GM19397 (cell line): ENCODE data around the gene GDF10.

Experiments used
- ATAC-seq: cut with Tn5 transposase; IDR thresholded peaks from one replicate; pipeline ENCODE4 v1.9.1; 2021; ENCODE audit warnings: mild to moderate bottlenecking, moderate library complexity; ENCODE audit not compliant: unreplicated experiment

Gene GDF10

DNA sequence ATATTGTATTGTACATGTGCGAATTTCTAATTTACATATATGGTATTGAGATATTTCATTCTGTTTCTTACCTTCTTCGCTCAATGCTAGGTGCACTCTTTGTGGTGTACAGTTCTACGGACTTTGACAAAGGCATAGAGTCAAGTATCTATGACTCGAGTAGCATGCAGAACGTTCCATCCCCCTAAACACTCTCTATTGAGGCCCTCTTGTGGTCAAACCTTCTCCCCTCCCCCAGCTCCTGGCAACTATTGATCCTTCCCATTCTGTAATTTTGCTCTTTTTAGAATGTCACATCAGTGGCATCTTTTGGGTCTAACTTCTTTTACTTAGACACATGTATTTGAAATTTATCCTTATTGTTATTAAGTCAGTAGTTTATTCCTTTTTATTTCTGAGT lies 30.7 kb upstream of the GDF10 start:
- ATAC-seq = no peak

DNA sequence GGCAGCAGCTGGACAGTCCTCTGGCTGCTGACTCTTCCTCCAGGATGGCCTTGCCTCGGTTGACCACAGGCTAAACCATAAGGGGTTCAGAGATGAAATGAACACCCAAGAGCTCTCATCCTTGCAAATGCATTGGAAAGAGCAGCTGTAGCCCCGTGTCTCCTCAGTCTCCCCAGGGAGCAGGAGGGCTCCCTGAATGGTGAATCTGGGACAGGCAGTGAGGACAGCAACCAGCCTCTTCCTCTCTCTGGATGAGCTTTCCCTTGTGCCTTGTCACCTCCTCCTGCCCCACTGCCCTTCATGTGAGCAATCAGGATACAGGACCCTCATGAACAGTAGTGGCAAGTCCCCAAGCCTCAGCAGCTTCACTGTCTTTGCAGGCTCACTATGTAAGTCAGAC lies 23.9 kb upstream of the GDF10 start:
- ATAC-seq = no peak

DNA sequence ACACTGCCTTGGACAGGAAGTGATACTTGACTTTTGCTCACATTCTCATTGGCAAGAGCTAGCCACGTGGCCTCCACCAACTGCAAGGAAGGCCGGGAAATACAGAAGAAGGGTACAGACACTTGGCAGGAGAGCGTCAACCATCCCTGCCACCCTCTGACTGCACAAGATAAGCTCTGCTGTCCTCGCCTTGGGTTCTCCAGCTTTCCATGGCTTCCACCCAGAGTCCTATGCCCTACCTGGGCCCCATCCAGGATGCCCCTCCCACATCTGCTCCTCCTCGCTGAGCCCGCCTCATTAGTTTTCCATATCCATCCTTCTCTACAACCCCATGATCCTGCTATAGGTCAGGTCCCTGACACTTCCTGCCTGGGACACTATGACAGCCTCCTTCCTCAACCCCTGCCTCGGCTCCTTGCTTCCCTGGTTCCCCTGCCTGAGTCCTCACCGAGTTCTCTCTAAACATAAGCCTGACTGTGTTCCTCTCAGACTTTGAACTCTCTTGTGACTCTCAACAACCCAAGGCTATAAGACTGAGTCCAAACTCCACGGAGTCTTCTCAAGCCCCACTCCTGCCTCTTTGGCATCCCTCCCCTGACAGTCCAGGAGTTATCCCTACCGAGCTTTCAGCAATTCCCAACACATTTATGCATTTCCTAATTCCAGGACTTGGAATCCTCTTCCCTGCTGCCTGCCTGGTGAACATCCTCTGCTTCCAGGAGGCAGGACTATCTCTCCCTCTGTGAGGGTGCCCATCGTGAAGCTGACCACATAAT lies 23.2 kb upstream of the GDF10 start:
- ATAC-seq = no peak

DNA sequence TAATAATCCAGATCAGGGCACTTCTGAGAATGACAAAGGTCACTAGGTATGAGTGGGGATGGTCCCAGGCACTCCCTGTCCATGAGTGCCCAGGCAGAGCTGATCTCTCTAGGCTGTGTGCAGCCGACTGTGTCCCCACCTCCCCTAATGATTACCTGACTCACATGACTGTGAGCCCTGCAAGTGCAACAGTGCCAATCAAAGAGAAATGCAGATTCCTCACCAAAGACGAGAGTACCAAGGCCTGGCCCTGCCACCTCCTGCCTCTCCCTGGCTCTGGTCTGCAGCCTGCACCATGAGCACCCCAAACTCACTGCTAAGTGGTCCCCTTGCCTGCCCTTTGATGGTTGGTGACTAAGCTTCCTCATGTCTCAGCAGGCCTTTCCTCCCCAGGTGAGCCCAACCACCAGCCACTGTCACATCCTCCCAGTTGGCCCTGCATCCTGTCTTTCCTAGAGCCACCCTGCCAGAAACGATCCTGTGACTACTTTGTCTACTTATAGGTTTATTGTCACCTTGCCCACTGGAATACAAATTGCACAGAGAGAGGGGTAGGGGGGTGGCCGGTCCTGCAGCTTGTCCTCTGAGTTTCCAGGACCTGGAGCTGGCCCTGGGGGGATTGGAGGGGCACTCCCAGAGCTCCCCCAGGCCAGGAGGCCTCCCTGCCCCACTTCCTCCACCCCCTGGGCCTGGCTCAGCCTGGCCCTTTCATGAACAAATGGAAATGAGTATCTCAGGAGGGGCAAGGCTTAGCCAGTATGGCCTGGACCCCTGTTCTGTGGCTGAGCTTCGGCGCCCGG lies 22.4 kb upstream of the GDF10 start:
- no peak for ATAC-seq

DNA sequence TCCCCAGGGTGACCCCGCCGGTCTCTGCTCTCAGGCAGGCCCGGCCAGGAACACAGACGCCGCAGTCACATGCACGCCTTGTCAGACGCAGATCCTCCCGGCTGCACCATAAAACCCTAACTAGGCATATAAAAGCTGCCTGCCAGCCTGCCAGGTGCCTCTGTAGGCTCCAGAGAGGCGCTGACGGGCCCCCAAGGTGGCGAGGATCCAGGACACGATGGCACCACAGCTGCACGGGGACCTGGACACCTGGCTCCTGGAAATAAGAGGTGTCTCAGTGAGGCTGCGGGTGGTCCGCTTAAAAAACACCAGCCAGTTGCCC lies 21.9 kb upstream of the GDF10 start:
- no peak for ATAC-seq

DNA sequence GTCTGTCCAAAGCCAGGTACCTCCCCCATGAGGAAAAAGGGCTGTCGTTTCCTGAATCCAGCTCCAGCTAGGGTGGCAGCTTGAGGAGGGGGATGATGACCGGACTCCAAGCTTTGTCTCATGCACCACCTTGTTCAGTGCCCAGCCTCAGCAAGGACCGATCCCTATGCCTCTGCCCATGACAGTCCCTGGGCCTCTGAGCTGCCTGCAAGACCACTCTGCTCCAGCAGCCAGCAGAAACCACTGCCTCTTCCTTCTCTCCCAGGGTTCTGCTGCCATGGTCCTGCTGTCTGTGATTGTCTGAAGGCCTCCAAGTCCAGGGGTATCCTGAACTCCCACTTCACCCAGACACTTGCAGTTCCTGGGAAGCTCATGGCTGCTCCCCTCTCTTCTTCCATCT lies 21.3 kb upstream of the GDF10 start:
- ATAC-seq = no peak

DNA sequence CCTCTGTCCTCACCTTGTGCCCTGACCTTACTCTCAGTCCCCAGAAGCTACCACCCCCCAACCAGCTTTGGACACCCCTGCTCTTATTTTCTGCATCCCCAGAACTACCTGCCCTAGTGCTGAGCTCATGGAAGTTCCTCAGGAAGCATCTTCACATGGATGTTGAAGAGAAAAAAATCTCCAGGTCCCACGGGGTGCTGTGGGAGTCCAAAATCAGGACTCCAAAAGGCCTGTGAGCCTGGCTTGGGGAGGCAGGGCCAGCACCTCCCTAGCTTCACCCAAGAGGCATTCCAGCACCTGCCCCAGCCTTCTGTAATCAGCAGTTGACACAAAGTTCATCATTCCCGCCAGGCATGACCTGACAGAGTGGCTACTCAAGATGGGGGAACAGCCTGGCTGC lies 20.7 kb upstream of the GDF10 start:
- ATAC-seq = no peak

DNA sequence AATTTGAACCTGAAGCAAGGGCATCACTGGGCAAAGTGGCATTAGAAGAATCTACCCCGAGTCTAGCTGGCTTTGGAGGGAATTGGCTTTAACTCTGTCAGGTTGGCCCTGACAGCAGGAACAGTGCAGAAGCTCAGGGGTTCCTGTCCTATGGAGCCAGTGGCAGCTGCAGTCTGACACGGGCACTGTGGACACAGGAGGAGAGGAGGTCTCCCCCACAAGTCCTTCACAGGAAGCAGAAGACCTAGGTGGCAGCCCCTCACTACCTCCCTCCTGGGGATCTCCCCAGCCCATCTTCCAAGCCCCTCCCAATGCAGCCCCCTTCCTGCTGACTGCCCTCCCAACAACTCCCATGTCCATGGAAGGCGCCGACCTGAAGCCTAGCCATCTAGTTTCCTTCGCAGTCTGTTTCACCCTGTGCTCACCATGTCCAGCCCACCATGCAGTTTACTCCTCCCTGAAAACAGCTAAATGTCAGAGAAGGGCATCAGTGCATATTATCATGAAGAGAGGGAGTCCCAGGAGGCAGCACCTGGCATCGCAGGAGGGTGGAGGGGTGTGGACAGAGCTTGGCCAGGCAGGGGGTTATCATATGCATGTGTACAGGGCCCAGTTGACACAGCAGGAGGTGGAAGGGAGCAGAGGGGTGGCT lies 17.9 kb upstream of the GDF10 start:
- no peak for ATAC-seq

DNA sequence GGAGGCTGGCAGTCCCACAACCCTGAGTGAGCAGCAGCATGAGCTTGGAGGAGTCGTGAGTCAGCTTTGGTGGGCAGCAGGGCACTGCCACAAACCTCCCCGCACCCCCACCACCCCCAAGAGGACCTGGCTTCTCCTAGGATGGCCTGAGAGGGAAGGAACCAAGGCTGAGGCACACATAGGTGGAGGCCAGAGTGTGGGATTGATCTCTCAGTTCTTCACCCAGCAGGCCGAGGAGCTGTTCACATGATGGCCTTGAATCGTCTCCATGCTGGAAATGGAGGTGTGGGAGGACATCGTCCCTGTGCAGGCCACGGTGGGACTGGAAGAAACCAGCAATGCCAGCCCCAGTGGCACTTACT lies 17.4 kb upstream of the GDF10 start:
- no peak for ATAC-seq

DNA sequence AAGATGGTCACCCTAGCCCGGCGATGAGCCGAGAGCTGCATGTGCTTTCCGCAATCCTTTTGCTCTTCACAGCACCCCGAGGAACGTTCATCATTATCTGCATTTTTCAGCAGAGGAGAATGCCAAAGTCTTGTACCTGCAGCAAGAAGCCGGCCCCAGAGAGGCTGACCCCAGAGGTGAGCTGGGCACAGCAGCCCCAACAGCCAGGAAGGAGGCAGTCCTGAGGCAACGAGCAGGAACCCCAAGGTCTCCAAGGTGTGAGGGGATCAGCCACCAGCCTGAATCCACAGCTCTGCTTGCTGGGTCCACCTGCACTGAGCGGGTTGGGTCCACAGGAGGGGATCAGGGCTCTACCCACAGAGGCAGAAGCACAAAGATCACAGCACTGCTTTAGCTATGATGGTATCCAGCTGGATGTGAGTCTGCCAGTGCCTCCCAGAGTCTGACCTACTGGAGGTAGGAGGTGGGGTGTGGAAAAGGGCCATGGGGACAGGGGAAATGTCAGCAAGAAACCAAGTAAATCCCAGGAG lies 16.8 kb upstream of the GDF10 start:
- no peak for ATAC-seq

DNA sequence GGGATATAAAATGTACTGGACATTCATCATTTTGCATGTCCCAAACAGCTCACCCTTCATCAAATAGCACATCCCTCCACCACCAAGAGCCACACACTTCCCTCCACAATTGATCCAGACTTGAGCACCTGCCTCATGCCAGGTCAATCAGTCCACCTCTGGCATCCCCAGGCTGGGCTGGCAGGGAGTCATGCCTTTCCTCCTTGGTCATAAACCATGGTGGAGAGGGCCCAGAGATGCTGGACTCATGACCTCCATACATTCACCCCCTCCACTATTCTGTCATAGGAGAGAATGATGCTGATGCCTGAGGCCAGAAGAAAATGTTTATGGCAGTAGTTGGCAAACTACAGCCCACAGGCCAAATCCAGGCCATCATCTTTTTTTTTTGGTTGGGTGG lies 16.1 kb upstream of the GDF10 start:
- no peak for ATAC-seq

DNA sequence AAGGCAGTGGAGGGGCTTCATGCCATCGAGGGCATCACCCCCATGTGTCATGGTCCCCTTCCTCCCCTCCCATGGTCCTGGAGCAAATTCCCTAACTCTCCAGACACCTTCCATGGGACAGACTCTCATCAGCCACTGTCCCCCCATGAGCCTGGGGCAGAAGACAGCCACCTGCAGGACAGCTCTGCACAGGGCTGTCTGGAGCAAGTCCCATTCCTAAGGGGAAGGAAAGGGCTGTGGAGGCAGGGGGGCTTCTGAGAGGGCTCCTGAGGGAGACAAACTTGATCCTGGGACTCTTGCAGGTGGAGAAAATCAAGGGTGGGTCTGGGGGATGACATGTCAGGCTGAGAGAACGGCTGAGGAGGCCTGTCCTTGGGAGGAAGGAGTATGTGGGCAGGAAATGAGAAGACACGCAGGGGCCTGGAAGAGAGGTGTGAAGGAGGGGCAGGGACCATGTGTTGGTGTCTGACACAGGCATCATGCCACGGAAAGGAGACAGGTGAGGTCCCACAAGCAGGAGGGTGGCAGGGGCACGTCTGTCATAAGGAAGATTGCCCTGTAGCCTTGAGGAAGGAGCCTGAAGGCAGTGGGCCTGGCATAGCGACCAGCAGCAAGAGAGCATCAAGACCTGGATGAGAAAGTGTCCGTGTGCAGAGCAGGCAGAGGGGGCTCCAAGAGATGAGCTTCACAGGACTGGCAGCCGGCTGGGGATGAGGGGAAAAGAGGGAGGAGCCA lies 14.4 kb upstream of the GDF10 start:
- ATAC-seq = no peak

DNA sequence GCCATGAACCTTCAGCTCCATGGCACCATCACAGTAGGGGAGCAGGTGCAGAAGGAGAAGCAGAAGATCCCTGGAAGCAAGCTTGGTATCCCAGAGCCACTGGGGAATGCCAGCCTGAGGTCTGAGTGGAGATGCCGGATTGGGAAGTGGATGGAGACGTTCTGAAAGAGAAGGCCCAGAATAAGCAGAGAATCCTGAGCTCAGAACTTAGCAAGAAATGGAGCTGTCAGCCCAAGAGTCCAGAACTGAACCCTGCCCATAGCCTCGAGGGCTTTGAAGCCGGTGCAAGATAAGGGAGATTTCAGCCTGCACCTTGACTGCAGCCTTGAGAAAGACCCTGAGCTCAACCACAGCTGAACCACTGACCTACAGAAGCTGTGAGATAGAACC lies 13.9 kb upstream of the GDF10 start:
- no peak for ATAC-seq

DNA sequence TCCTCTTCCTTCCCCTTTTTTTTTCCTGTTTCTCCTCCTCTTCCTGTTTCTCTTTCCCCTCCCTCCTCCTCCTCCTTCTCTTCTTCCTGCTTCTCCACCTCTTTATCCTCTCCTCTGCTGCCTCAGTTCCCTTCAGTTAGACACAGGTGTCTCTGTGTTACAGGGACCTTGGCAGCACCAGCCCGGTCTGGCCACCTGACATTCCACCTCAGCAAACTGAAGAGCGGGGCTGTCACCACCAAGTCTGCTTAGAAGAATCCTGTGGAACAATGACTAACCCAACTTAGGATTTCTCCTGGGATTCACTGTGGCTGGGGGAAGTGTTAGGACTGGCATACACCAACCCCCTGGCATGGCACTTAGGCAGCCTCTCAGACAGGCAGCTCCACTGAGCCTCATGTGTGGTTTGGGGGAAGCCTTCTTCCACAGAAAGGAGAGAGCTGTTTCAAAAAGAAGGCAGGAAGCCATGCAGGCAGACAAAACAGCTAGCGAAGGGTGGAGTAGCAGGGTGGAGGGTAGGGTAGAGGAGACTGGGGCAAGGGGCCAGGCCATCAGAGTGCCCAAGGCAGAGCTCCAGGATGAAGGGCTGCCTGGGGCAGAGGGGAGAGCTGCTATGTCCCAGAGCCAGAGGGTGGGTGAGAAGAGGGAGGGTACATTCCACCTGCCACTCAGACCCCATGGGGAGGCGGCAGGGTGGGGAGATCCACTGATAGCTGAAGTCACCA lies 13.2 kb upstream of the GDF10 start:
- ATAC-seq = no peak

DNA sequence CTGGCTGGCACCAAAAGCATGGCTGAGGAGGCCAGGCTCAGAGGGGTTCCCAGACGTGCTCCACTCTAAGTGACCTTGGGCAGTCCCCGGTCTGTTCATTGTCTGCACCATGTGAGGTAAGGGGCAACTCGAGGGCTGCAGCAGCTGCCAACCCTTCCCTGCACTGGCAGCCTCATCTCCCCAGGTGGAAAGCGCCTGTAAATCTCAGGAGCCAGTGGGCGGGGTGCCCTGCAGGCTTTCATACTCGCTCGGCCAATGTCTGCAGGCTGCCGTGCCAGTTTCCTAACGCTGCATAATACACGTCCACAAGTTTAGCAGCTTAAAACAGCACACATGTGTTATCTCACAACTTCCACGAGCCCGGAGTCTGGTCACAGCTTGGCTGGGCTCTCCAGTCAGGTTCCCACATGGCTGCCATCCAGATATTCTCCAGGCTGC lies 12.6 kb upstream of the GDF10 start:
- ATAC-seq = no peak

DNA sequence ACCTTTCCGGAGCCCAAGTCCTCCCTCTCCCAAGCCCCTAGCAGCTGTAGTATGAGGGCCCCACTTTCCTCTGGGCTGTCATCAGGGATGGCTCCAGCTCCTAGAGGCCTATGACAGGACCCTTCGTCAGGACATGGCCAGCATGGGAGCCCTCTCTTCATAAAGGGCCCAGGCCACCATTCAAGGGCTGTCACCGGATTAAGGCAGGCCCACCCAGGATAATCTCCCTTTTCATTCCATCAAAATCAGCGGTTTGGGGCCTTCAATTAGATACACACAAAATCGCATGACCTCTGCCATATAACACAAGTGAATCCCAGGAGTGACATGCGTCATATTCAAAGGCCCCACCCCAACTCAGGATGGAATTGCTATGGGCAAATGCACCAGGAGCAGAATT lies 12.2 kb upstream of the GDF10 start:
- no peak for ATAC-seq

DNA sequence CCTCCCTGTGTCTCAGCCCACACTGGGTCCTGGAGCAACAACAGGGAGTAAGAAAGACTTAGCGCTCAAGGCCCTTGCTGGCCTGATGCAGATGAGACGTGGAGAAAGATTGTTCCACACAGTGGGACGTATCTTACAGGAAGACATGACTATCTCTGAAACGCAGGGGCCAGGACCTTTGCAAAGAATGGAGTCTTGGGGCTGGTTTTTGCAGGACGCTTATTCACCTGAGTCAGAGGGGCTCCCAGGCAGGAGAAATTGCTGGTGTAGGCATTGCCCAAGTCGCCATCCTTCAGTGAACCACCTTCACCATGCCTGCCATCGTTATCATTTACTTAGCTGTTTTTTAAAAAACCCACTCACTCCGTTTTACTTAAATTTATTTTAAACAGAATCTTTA lies 11.8 kb upstream of the GDF10 start:
- no peak for ATAC-seq

DNA sequence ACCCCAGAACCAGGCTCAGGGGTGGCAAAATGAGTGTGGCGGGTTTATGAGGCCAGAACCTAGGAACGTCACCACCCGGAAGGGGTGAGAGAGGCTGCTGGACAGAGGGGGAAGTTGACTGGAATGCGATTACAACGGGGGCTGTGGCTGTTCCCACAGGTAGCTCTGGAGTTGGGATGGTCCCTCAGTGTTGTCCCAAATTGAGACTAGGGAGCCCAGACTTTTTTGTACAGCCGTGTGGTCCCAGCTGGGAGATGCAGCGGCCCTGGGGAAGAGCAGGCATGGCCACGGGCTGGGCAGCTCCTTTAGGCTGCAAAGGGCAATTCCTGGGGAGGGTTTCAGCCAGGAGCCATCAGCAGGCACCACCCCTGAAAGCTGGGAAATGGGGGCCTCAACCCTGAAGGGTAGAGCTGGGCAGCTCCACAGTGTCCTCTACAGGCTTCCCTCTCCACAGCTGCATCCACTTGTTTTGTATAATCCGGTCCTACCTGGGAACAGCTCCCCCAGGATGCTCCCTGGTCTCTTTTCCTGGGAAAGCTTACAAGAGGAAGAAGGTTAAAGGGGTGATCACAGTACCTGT lies 11.0 kb upstream of the GDF10 start:
- no peak for ATAC-seq

DNA sequence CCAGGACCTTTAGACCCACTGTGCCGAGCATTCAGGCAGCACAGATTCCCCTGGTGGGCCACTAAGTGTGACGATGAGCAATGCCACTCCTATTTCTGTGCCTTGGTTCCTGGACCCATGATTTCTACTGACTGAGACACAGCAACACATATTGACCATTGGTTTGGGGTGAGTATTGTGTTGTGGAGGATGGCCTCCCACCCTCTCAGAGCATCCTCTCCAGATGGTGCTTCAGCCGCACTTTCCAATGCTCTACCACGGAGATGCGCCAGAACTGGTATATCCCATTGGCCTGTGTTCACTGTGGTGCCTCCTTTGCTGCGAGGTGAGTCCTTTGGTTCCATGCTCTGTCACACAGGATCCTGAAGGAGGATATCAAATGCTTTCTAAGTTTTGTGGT lies 10.1 kb upstream of the GDF10 start:
- ATAC-seq = no peak

DNA sequence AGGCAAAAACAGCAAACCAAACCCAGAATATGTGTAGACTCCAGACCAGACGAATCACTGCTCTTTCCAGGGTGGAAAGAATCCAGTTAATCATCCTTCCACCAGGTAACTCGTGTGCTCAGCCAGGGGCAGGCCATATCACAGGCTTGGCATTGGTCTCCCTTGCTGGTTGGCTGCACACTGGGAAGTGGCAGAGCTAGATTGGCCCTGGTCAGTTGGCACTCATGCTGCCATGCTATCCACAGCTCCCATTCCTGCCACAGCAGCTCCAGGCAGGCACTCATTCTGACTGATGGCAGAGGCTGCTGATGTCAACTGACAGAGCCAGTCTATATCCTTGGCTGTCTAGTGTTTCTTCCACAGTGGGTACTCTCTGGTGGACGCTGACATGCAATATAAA lies 9.7 kb upstream of the GDF10 start:
- no peak for ATAC-seq
